ENCODE measurements around the gene SANBR. TPM values are rescaled to one million over a fixed set of nuclear protein-coding genes. Genes with fewer than 3 reads are reported as not detected.

Gene SANBR
- total and polyA plus RNA-seq, 2 of the 13 experiments (the other 11 are each of a cell fraction or from before 2014, with no cell fraction given) = 9.8 to 20.9 TPM

- TF ChIP-seq NFAT5 (CRISPR knock-in tag; IDR thresholded peaks at IDR 0.05) (no peak; the same call in 1 of the 2 replicates), FOXC1 (CRISPR knock-in tag; IDR thresholded peaks at IDR 0.05; ENCODE audit: borderline replicate concordance) (peak; percentile 70), MATR3 (CRISPR knock-in tag; IDR thresholded peaks at IDR 0.05) (no peak), RARA (CRISPR knock-in tag; IDR thresholded peaks at IDR 0.05) (no peak), GATA4 (IDR thresholded peaks at IDR 0.05; ENCODE audit: borderline replicate concordance, low read depth) (no peak; the same call in 1 of the 2 replicates), LCORL (IDR thresholded peaks at IDR 0.05) (no peak), LCORL (CRISPR knock-in tag; IDR thresholded peaks at IDR 0.05) (0 out of 2 replicates have a peak, but pooled peaks have one; percentile 23), TOE1 (CRISPR knock-in tag; IDR thresholded peaks at IDR 0.05) (0 out of 2 replicates have a peak, but pooled peaks have one; percentile 57), SALL2 (CRISPR knock-in tag; IDR thresholded peaks at IDR 0.05) (peak; percentile 83), NR1H2 (CRISPR knock-in tag; IDR thresholded peaks at IDR 0.05; ENCODE audit: borderline replicate concordance, low read depth) (no peak), SP4 (CRISPR knock-in tag; IDR thresholded peaks at IDR 0.05) (peak; percentile 55; the same call in 1 of the 2 replicates), ZNF562 (CRISPR knock-in tag; IDR thresholded peaks at IDR 0.05; ENCODE audit: borderline replicate concordance) (no peak), FLYWCH1 (CRISPR knock-in tag; IDR thresholded peaks at IDR 0.05) (peak; percentile 91), ZEB1 (IDR thresholded peaks at IDR 0.05; ENCODE audit: insufficient replicate concordance, low read depth) (peak; percentile 92), BRD4 (CRISPR knock-in tag; IDR thresholded peaks at IDR 0.05) (peak; percentile 95), ZNF543 (CRISPR knock-in tag; IDR thresholded peaks at IDR 0.05) (no peak; the same call in 1 of the 2 replicates), FOXK2 (IDR thresholded peaks at IDR 0.05) (no peak), ZNF136 (CRISPR knock-in tag; IDR thresholded peaks at IDR 0.05; ENCODE audit: low read depth) (no peak), CREB3 (CRISPR knock-in tag; IDR thresholded peaks at IDR 0.05) (no peak), TFDP2 (CRISPR knock-in tag; IDR thresholded peaks at IDR 0.05) (no peak), DDIT3 (CRISPR knock-in tag; IDR thresholded peaks at IDR 0.05) (no peak), ZBTB8A (CRISPR knock-in tag; IDR thresholded peaks at IDR 0.05; ENCODE audit: borderline replicate concordance, low read depth) (no peak; the same call in 1 of the 2 replicates), ZNF570 (CRISPR knock-in tag; IDR thresholded peaks at IDR 0.05; ENCODE audit: borderline replicate concordance) (no peak; the same call in 1 of the 2 replicates), NRL (CRISPR knock-in tag; IDR thresholded peaks at IDR 0.05; ENCODE audit: borderline replicate concordance) (0 out of 2 replicates have a peak, but pooled peaks have one; percentile 9), ZFP62 (CRISPR knock-in tag; IDR thresholded peaks at IDR 0.05) (no peak)
These were observed 48.6 kb upstream of the SANBR start (continued) for GRCh38 chr2:61017003-61017555.
